IMR-90 (cell line): ENCODE results near the gene PCYT2.

Source experiments
- BHLHE40 ChIP-seq: fragments of 150-350 bp; IDR thresholded peaks from 2 replicates; pipeline ENCODE4 v1.6.1; 2016; ENCODE audit warnings: mild to moderate bottlenecking, low read depth, low read length
- CEBPB ChIP-seq: IDR thresholded peaks from 2 replicates; pipeline ENCODE4 v1.6.1; 2012; ENCODE audit warnings: low read depth, low read length, improper control_type of control experiment
- CHD1 ChIP-seq: IDR thresholded peaks from 2 replicates; pipeline ENCODE4 v1.6.1; 2012; ENCODE audit warnings: low read depth, low read length, improper control_type of control experiment
- CTCF ChIP-seq: conservative IDR thresholded peaks from 2 replicates; pipeline ENCODE4 v1.5.1; 2012; ENCODE audit warnings: mild to moderate bottlenecking, low read depth, low read length, improper control_type of control experiment
- MAZ ChIP-seq: IDR thresholded peaks from 2 replicates; pipeline ENCODE4 v1.6.1; 2012; ENCODE audit warnings: low read depth, mild to moderate bottlenecking, low read length, improper control_type of control experiment, moderate library complexity, borderline replicate concordance
- POLR2A ChIP-seq: IDR thresholded peaks from 2 replicates; pipeline ENCODE4 v1.6.1; 2012; ENCODE audit warnings: mild to moderate bottlenecking, low read depth, low read length
- RAD21 ChIP-seq: IDR thresholded peaks from 2 replicates; pipeline ENCODE4 v1.6.1; 2012; ENCODE audit warnings: low read length, improper control_type of control experiment
- RFX5 ChIP-seq: IDR thresholded peaks from 2 replicates; pipeline ENCODE4 v1.8.0; 2012; ENCODE audit warnings: low read depth, mild to moderate bottlenecking, low read length, moderate library complexity
- SMC3 ChIP-seq: fragments of 150-350 bp; IDR thresholded peaks from 2 replicates; pipeline ENCODE4 v1.6.1; 2016; ENCODE audit warnings: low read depth, mild to moderate bottlenecking, antibody characterized with exemption, low read length, moderate library complexity

GRCh38 chr17:81933178-81933699 lies 22.0 kb upstream of the PCYT2 start:
- no peak for TF ChIP-seq SMC3
- TF ChIP-seq MAZ = no peak
- TF ChIP-seq RFX5 = no peak
- TF ChIP-seq POLR2A = no peak
- TF ChIP-seq CTCF = no peak
- TF ChIP-seq RAD21 = no peak
- no peak for TF ChIP-seq BHLHE40
- no peak for TF ChIP-seq CEBPB
- no peak for TF ChIP-seq CHD1
